Measurements from ENCODE around the gene LRP2.
"Not testable (repeated sequence)": the region's sequence is repeated elsewhere in the genome, so short reads cannot be mapped to it uniquely, and the experiment has no call there.

GRCh38 chr2:169325886-169326285 lies 36.4 kb downstream of the LRP2 start:
- TF ChIP-seq EZH2 (IDR thresholded peaks at IDR 0.05; ENCODE audit: low read length, missing control alignments); CTCF (conservative IDR thresholded peaks at IDR 0.05 in 1 of 2, IDR thresholded peaks at IDR 0.05 in 1 of 2; ENCODE audit: low read depth in 1 of 2, low read length in 2 of 2): not testable (repeated sequence)
